Islet precursor cell (in vitro differentiated cells): ENCODE results near the gene ASPG.
A peak's percentile ranks its signal among the peaks of the same experiment; 100 is the strongest.

ENCODE experiments used
- DNase-seq: peaks from one replicate; pipeline ENCODE4 v3.0.0-alpha.2; 2018

ASPG gene

DNA sequence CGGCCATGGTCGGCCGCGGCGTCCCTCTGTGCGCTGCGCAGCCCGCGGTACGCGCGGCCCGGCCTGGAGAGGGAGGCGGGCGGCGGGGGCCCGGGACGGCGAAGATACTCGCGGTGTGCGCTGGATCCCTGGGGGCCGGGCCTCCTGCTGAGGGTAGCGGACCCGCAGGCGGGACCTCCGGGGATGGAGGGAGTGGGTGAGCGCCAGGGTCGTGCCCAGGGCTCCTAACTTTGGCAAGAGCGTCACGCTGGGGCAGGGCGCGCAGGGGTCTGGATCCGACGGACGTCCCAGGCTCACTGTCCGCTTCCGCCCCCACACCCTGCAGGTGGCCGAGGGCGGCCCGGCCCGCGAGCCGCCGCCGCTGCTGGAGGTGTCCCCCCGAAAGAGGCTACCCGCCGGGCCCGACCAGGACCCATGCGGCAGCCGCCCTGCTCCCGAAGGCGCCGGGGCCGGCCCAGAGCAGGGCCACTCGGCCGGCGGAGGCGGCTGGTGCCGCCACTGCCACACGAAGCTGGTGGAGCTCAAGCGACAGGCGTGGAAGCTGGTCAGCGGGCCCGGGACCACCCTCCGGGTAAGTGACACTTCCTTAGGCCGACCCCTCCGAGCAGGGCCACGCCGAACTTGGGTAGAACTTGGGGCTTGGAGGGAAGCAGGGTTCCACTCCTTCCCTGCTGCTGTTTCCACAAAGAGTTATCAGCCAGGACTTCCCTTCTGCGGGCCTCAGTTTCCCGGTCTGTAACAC is 53.4 kb downstream of the ASPG start:
- DNase-seq, result peak; percentile 60

- DNase-seq, result no peak
These were observed 54.1 kb downstream of the ASPG start for GRCh38 chr14:104139460-104140212.

- peak; percentile 53 for DNase-seq
These were observed 54.6 kb downstream of the ASPG start for GRCh38 chr14:104140213-104140462.

DNA sequence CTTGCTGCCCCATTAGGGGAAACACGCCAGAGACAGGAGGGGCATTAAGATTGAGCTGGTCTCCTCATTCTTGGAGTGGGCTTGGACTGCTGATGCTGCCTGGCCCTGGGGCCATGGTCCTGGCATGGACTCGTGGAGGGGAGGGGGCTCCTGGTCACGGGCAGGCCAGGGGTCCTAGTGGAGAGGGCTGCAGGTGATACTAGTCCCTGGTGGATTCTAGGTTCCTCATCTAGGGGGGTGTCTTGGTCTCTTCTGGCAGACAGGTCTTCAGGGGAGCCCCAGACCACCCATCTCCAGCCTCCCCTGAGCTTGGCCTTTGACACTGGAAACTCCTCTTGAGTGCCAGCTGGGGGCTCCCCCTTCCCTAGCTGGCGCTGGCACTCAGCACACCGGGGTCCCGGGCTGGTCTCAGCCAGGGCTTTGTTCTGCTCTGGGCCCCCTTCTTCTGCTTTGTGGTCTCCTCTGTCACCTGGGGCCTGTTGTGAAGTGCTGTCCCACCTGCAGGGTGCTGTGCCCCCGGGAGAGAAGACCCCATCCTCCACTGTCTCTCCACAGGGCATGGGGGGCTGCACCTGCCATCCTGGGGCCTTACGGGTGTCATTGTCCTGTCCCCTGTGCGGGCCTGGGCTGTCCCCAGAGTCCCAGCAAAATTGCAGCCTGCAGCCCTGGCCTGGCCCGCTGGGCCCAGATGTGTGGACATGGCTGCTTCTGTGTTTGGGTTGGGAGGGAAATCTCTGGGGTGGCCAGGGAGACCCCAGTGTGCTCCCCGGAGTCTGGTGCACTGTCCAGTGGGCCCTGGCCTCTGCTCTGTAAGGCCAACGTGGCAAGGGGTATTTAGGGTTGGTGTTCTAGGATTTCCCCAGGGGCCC is 55.2 kb downstream of the ASPG start:
- DNase-seq, result no peak

DNA sequence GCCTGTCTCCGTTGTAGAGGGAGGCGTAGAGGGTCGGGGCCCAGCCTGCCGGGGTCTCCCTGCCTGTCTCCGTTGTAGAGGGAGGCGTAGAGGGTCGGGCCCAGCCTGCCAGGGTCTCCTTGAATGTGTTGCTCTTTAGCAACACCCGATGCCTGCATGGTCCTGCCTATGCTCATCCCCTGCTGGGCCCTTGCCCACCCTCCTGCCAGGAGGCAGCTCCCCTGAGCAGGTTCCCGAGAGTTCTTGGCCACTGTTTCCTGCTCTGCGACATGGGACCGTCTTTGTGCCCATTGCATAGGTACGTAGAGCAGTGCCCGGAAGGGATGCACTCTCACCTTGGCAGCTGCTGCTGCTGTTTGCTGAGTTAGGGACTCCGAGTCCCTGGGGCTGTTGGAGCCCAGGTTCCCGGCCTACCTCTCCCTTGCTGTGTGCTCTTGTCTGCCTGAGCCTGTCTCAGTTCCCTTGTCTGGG is 56.2 kb downstream of the ASPG start:
- peak; percentile 49 for DNase-seq

GRCh38 chr14:104142136-104142945 is 56.8 kb downstream of the ASPG start:
- no peak for DNase-seq

DNA sequence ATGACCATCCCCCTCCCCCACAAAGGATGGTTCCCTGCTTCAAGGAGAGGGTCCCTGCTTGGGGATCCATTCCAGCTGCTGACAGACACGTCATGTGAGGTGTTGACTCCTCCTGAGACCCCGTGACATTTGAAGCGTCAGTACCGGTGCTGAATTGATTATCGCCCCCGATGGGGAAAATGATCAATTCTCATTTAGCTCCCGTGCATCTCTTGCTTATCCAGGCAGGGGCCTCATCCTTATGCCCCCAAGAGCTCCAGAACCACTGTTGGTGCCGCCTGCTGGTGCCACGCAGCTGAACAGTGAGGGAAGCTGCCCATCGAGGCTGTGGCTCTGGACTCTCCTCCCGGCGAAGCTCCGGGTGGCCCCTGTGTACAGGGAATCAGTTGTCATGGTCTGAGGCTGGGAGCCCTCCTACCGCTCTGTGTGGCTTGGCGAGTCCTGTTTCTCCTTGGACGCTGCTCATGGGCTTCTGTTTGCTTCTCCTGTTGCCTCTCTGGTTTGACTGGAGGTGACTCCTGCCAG is 57.5 kb downstream of the ASPG start:
- DNase-seq, result no peak

- DNase-seq, result peak; percentile 48
These were observed 58.3 kb downstream of the ASPG start for GRCh38 chr14:104143521-104144452.

GRCh38 chr14:104144453-104144790 is 58.9 kb downstream of the ASPG start:
- no peak for DNase-seq

- DNase-seq, result peak; percentile 50
These were observed 59.7 kb downstream of the ASPG start for GRCh38 chr14:104144911-104145825.

- peak; percentile 47 for DNase-seq
These were observed 60.5 kb downstream of the ASPG start for GRCh38 chr14:104145826-104146601.

GRCh38 chr14:104146651-104147345 is 61.3 kb downstream of the ASPG start:
- peak; percentile 46 for DNase-seq

- DNase-seq, result peak; percentile 49
These were observed 62.0 kb downstream of the ASPG start for GRCh38 chr14:104147346-104148125.

DNA sequence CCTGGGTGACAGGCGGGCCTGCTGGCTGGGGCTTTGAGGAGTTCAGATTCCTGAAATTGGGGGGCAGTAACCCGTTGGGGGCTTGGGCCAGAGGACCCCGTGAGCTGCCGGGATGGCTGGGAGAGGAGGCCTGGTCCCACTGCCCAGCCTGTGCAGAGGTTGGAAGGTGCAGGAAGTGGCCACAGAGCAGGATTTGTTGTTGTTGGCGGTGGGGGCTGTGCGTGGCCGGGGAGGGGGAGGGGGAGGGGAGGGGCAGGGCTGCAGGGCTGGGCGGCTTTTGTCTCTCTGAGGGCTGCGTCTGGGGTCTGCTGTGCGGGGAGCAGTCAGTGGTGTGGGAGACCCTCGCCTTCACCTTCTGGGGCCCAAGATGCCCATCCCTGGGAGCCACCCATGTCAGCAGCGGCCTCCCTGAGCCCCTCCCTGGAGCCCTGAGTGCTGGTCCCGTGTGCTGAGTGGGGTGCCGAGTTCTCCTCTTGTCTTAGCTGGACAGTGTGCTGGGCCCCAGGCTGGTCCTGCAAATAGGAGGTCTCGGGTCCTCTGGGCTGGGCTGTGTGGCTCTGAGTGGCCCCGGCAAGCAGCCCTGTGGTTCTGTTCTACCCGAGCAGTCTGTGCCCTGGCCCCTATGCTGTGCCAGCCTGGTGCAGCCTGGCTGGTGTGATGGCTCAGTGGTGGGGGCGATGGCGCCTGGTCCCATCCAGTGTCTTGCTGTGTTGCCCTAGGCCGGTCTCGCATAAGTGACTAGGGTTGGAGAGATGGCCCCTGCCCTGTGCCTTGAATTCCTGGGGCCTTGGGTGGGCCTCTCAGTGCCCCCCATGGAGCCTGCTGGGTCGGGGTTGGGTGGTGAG is 63.2 kb downstream of the ASPG start:
- DNase-seq, result no peak

GRCh38 chr14:104149278-104149595 is 63.7 kb downstream of the ASPG start:
- DNase-seq, result no peak

DNA sequence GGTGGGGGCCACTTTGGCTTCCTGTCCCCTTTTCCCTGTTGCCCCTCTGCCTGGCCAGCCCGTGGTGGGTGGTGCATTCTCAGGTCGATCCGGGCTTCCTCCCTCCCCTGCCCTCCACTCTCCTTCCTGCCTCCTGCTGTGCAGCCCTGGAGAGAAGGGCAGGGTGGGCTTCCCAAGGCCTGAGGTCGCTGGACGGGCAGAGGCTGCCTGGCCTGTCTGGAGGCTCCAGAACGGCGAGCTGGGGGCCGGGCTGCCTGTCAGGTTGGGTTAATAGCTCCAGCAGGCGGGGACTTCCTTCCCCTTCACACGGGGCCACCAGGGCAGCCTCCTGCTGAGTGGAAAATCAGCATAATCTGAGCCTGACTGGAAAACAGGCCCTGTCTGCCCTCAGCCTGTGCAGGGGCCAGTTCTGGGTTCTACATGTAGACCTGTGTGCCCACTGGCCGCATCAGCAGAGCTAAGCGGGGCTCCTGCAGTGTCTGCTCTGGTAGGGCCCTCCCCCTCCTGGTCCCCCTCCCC is 64.2 kb downstream of the ASPG start:
- peak; percentile 94 for DNase-seq
